NCI-H524 (cell line): ENCODE measurements around the gene PEX19.

ENCODE experiments used
- DNase-seq, 2 experiments: peaks; one replicate each; lab custom pipeline; 2025; lab: John Stamatoyannopoulos, UW

PEX19 gene

GRCh38 chr1:160237558-160237957 lies 47.4 kb downstream of the PEX19 start:
- DNase-seq = no peak

GRCh38 chr1:160236806-160237205 lies 48.1 kb downstream of the PEX19 start:
- DNase-seq = no peak

GRCh38 chr1:160232911-160233310 lies 52.0 kb downstream of the PEX19 start:
- DNase-seq = no peak

- DNase-seq = no peak
These were observed 56.5 kb downstream of the PEX19 start for GRCh38 chr1:160228431-160228830.

- DNase-seq = no peak
These were observed 57.4 kb downstream of the PEX19 start for GRCh38 chr1:160227561-160227960.

GRCh38 chr1:160227034-160227433 lies 57.9 kb downstream of the PEX19 start:
- no peak for DNase-seq
